Activated CD8-positive, alpha-beta T cell treated with anti-CD3 and anti-CD28 coated beads, Interleukin-2, amount 10 ng/mL, durations not matched to agents 7 days and 5 days (primary cell): ENCODE results near the gene FBXL16. TPM values are rescaled to one million over a fixed set of nuclear protein-coding genes. Genes with fewer than 3 reads are reported as not detected.

ENCODE experiments used
- ATAC-seq: fragments of 150-1000 bp; cut with Tn5 transposase; one replicate; pipeline ENCODE4 v1.10.0; 2021; ENCODE audit warnings: moderate library complexity
- CTCF ChIA-PET: fragments of 350-600 bp; sonication (Branson Sonifier 250); formaldehyde crosslinking; loops from one replicate; lab custom pipeline; 2021; ENCODE audit warnings: antibody characterized with exemption; lab: Charles Lee
- POLR2A ChIA-PET: fragments of 350-600 bp; sonication (Branson Sonifier 250); formaldehyde crosslinking; loops from one replicate; lab custom pipeline; 2021; ENCODE audit warnings: antibody characterized with exemption; lab: Charles Lee
- DNase-seq: peaks from one replicate; pipeline ENCODE4 v3.0.0-alpha.2; 2020
- H3K27ac Mint-ChIP-seq: one replicate; pipeline ENCODE4 v1.8.0; 2021; ENCODE audit warnings: mild to moderate bottlenecking, mixed read lengths
- H3K27me3 Mint-ChIP-seq: one replicate; pipeline ENCODE4 v1.8.0; 2021; ENCODE audit warnings: low read depth, mixed read lengths
- H3K36me3 Mint-ChIP-seq: one replicate; pipeline ENCODE4 v1.8.0; 2021; ENCODE audit warnings: low read depth, mixed read lengths
- H3K4me1 Mint-ChIP-seq: one replicate; pipeline ENCODE4 v1.8.0; 2021; ENCODE audit warnings: low read depth, mixed read lengths
- H3K4me3 Mint-ChIP-seq: one replicate; pipeline ENCODE4 v1.8.0; 2021; ENCODE audit warnings: mild to moderate bottlenecking, mixed read lengths
- H3K9me3 Mint-ChIP-seq: one replicate; pipeline ENCODE4 v1.8.0; 2022; ENCODE audit warnings: mixed read lengths; ENCODE audit not compliant: insufficient read depth
- total RNA-seq, 2 experiments: library from RNA; stranded (reverse); gene quantifications; one replicate each; pipeline ENCODE4 v1.2.3, GENCODE V29; 2021

FBXL16 gene
- total RNA-seq, 2 experiments from 2014 or later = 5.9 to 7.3 TPM

DNA sequence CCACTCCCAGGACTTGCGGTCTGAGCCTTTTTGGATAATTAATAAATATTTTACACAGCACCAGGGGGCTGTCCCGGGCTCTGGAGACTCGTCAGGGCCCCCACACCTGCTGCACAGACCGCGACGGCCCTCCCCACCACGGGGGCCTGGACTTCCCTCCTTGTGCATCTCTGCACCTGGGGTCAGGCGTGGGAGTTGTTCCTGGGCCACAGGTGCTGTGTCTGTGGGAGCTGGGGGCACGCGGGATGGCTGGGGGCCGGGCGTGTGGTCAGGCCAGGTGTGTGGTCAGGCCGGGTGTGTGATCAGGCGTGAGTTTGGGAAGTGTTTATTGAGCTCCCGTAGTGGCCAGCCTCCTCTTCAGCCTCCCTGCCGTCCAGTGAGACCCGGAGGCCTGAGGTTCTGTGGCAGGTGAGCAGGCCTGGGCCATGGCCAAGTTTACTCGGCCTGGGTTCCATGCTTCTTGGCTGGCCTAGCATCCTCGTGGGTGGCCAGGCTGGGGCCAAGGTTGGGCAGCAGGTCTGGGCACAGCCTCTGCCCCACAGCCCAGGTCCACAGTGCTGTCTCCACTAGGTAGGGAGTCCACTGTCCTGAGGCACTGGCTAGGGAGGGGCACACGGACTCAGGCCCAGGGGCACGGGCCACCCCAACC, 27.3 kb downstream of the FBXL16 start:
- peaks cover 36% of the 10 kb centered on the region for H3K4me1 Mint-ChIP-seq
- no peak overlapping the region for H3K27ac Mint-ChIP-seq
- no peak for ATAC-seq
- no peak for DNase-seq
- ChIA-PET CTCF (interaction anchor here (1.0 to 2.6 kb wide), 2 partner anchors 10 to 41 kb away, joined by 3 to 10 read pairs; partner anchors contain the start of gene RHOT2), POLR2A (interaction anchor here (0.5 to 1.3 kb wide), 3 partner anchors 12 to 79 kb away, joined by 3 read pairs; partner anchors contain the start of genes METTL26 and WDR24)
- H3K9me3 Mint-ChIP-seq = no peaks in the 10 kb centered on the region
- H3K27me3 Mint-ChIP-seq = peaks cover 6% of the 10 kb centered on the region
- H3K36me3 Mint-ChIP-seq = peaks cover 22% of the 10 kb centered on the region
- H3K4me3 Mint-ChIP-seq = peak overlapping the region; percentile 73

DNA sequence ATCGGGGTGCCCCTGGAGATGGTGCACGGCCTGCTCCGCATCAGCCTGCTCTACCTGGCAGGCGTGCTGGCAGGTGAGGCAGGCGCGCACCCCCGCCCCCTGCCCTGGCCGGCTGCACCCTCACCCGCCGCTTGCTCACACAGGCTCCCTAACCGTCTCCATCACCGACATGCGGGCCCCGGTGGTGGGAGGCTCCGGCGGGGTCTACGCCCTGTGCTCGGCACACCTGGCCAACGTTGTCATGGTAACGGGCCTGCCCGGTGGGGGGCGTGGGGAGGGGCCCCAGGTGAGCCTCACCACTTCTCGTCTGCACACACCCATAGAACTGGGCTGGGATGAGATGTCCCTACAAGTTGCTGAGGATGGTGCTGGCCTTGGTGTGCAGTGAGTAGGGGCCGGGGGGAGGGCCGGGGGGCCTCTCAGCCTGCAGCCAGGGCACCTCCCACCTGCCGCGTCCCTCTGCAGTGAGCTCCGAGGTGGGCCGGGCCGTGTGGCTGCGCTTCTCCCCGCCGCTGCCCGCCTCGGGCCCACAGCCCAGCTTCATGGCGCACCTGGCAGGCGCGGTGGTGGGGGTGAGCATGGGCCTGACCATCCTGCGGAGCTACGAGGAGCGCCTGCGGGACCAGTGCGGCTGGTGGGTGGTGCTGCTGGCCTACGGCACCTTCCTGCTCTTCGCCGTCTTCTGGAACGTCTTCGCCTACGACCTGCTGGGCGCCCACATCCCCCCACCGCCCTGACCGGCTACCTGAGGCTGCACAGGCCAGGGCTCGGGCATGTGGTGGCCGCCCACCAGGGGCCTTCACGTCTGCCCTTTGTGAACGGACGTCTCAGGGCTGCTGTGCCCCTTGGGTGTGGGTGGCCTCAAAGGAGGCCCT, 28.0 kb downstream of the FBXL16 start:
- DNase-seq (no peak), ATAC-seq (no peak)
- ChIA-PET CTCF (no interaction called here), POLR2A (interaction anchor here (0.6 kb wide), 1 partner anchor 109 kb away, joined by 4 read pairs; no protein-coding TSS in a partner anchor)
- H3K27ac Mint-ChIP-seq = no peak overlapping the region
- H3K4me1 Mint-ChIP-seq = peaks cover 30% of the 10 kb centered on the region
- peaks cover 6% of the 10 kb centered on the region for H3K27me3 Mint-ChIP-seq
- peaks cover 21% of the 10 kb centered on the region for H3K36me3 Mint-ChIP-seq
- H3K9me3 Mint-ChIP-seq = no peaks in the 10 kb centered on the region
- H3K4me3 Mint-ChIP-seq = no peak overlapping the region

DNA sequence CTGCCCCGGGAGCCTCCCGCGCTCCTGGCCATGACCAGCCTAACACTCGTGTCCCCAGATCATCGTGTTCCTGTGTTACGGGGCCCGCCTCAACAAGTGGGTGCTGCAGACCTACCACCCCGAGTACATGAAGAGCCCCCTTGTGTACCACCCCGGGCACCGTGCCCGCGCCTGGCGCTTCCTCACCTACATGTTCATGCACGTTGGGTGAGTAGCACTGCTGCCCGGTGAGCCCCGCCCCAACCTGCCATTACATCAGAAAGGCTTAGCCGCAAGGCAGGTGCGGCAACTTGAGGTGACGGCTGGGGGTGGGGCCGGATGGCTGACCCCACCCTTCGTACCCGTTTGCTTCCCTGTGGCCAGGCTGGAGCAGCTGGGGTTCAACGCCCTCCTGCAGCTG, 28.7 kb downstream of the FBXL16 start:
- no peak overlapping the region for H3K4me3 Mint-ChIP-seq
- ChIA-PET POLR2A (interaction anchor here (0.6 kb wide), 1 partner anchor 108 kb away, joined by 4 read pairs; no protein-coding TSS in a partner anchor), CTCF (no interaction called here)
- no peaks in the 10 kb centered on the region for H3K9me3 Mint-ChIP-seq
- H3K27me3 Mint-ChIP-seq = peaks cover 6% of the 10 kb centered on the region
- DNase-seq = no peak
- no peak for ATAC-seq
- H3K36me3 Mint-ChIP-seq = peaks cover 15% of the 10 kb centered on the region
- H3K27ac Mint-ChIP-seq = no peak overlapping the region
- peaks cover 24% of the 10 kb centered on the region for H3K4me1 Mint-ChIP-seq

DNA sequence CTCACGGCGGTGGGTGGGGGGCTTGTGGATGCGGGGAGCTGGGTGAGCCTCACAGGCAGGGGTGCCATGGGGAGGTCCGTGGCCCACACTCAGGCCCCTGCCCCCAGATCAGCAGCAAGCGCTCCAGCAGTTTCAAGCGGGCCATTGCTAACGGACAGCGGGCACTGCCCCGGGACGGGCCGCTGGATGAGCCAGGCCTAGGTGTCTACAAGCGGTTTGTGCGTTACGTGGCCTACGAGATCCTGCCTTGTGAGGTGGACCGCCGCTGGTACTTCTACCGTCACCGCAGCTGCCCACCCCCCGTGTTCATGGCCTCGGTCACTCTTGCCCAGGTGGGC, 29.1 kb downstream of the FBXL16 start:
- ChIA-PET CTCF (no interaction called here), POLR2A (interaction anchor here (1.4 kb wide), 1 partner anchor 13 kb away, joined by 7 read pairs; the partner anchor contains the start of gene WDR24)
- ATAC-seq (no peak), DNase-seq (no peak)
- H3K27ac Mint-ChIP-seq = no peak overlapping the region
- peaks cover 6% of the 10 kb centered on the region for H3K27me3 Mint-ChIP-seq
- no peaks in the 10 kb centered on the region for H3K9me3 Mint-ChIP-seq
- H3K36me3 Mint-ChIP-seq = peaks cover 11% of the 10 kb centered on the region
- no peak overlapping the region for H3K4me3 Mint-ChIP-seq
- peaks cover 20% of the 10 kb centered on the region for H3K4me1 Mint-ChIP-seq

DNA sequence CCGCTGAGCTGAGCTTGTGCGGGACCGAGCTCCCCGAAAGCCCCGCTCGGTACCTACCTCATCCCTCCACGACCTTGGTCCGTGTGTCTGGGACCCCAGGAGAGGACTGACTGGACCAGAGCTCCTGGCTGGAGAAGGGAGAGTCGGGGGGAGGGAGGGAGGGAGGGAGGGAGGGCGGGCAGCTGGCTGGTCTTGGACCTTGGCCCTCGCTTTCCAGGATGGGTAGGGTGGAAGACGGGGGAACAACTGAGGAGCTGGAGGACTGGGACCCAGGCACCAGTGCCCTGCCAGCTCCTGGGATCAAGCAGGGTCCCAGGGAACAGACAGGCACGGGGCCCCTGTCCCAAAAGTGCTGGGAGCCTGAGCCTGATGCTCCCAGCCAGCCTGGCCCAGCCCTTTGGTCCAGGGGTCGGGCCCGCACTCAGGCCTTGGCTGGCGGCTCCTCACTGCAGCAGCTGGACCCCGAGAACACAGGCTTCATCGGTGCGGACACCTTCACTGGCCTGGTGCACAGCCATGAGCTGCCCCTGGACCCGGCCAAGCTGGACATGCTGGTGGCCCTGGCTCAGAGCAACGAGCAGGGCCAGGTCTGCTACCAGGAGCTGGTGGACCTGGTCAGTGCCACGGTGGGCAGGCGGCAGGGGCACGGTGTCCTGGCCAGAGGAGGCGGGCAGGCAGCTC, 29.6 kb downstream of the FBXL16 start:
- Mint-ChIP-seq H3K4me3 (no peak overlapping the region), H3K4me1 (peaks cover 15% of the 10 kb centered on the region), H3K36me3 (peaks cover 9% of the 10 kb centered on the region), H3K27me3 (peaks cover 6% of the 10 kb centered on the region), H3K27ac (no peak overlapping the region), H3K9me3 (no peaks in the 10 kb centered on the region)
- ATAC-seq = no peak
- CTCF ChIA-PET = no interaction called here
- DNase-seq = no peak
- POLR2A ChIA-PET = interaction anchor here (1.1 to 1.4 kb wide), 2 partner anchors 9 to 14 kb away, joined by 4 to 7 read pairs; partner anchors contain the start of gene WDR24

DNA sequence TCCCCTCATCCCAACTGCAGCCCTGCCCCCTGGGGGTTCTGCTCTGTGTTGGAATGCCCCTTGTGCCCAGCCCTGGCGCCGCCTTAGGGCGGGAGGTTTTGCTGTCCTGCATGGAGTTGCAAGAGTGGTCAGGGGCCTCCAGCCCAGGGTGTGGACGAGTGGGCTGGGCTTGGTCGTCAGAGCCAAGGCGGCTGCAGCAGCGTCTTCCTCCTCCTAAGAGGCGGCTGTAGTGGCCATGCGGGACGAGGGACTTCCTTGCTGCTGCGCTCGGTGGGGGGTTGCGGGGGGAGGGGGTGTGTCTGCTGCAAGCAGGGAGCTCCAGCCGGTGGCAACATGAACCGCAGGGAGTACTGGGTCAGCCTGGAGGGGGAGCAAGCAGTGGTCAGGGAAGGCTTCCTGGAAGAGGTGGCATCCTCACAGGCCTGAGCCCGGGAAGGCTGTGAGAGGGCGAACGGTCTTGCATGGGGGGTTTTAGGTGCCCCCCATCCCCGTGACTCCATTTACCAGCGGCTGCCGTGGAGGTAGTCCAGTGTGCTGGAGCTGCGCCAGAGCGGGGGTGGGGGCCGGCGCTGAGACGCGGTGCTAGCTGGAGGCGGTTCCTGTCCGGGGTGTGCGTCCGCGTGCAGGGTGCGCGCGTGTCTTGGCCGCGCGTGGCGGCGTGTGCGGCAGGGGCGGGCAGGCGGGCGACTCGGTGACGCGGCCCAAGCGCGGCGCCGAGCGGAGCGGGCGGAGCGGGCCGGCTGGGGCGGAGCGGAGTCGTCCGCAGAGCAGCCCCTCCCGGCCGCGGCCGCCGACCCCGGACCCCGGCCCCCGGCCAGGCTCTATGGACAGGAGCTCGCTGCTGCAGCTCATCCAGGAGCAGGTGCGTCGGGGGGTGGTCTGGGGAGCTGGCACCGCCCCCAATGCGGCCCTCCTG, 30.4 kb downstream of the FBXL16 start, which contains the start of gene RHBDL1:
RHBDL1 (plus strand) TSS at position 704 of the 916 bp plus-strand sequence; CDS start at position 824, 120 bp downstream.
- no peak within 1 kb of the TSS for H3K4me3 Mint-ChIP-seq
- H3K9me3 Mint-ChIP-seq = no peaks in the 10 kb centered on the region
- ChIA-PET POLR2A (interaction anchor here (1.1 to 1.4 kb wide), 2 partner anchors 8 to 15 kb away, joined by 4 to 7 read pairs; partner anchors contain the start of gene WDR24), CTCF (no interaction called here)
- peaks cover 10% of the 10 kb centered on the region for H3K36me3 Mint-ChIP-seq
- H3K27me3 Mint-ChIP-seq = peaks cover 6% of the 10 kb centered on the region
- no peak within 1 kb of the TSS for H3K27ac Mint-ChIP-seq
- ATAC-seq = no peak
- no peak for DNase-seq
- H3K4me1 Mint-ChIP-seq = peaks cover 13% of the 10 kb centered on the region

DNA sequence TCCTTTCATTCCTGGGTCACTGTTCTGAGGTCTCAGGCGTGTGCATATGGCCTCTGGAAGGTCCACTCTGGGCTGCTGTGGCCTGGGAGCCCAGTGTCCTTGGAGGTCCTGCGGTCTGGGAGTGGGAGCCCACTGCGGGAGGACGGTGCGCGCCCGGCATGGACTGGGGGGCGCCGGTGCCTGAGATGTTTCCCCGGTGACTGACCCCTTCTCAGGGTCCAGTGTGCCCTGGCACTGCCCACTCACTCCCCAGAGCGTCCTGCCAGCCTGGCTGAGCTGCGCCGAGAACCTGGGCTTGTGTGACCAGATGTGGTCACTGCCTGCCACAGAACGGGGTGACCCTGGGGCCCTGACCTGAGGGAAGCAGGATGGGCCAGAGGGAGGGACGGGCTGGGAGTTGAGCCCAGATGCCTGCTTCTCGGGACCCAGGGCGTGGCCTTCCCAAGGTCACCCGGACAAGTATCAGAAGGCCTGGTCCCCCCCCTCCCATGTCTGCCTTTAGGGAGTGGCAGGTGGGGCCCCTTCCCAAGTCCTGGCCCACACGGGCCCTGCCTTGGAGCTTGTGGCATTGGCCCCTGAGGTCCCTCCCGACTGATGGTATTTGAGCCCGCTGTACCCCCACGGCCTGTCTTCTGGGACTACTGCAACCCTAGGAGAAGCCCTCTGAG, 31.3 kb downstream of the FBXL16 start:
- CTCF ChIA-PET = no interaction called here
- no peak overlapping the region for H3K4me3 Mint-ChIP-seq
- no peaks in the 10 kb centered on the region for H3K9me3 Mint-ChIP-seq
- ATAC-seq (no peak), DNase-seq (no peak)
- H3K4me1 Mint-ChIP-seq = peaks cover 16% of the 10 kb centered on the region
- no peak overlapping the region for H3K27ac Mint-ChIP-seq
- H3K27me3 Mint-ChIP-seq = peaks cover 6% of the 10 kb centered on the region
- POLR2A ChIA-PET = no interaction called here
- H3K36me3 Mint-ChIP-seq = peaks cover 14% of the 10 kb centered on the region

DNA sequence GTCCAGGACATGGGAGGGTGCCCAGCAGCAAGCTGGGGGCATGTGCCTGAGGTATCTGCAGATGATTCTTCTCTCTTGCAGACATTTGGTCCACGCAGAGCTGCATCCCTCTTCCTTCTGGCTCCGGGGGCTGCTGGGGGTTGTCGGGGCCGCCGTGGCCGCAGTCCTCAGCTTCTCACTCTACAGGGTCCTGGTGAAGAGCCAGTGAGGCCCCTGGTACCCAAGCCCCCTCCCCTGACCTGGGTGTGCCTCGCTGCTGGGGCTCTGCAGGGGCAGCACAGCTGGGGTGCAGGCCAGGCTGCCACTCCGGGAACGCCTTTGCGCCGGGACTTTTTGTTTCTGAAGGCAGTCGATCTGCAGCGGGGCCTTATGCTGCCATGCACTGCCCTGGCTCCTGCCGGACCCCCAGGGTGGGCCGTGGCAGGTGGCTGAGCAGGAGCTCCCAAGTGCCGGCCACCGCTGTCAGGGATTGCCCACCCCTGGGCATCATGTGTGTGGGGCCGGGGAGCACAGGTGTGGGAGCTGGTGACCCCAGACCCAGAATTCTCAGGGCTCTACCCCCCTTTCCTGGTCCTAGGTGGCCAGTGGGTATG, 32.1 kb downstream of the FBXL16 start:
- peaks cover 14% of the 10 kb centered on the region for H3K36me3 Mint-ChIP-seq
- CTCF ChIA-PET = no interaction called here
- DNase-seq (no peak), ATAC-seq (no peak)
- H3K27me3 Mint-ChIP-seq = peaks cover 6% of the 10 kb centered on the region
- H3K4me3 Mint-ChIP-seq = no peak overlapping the region
- H3K4me1 Mint-ChIP-seq = peaks cover 14% of the 10 kb centered on the region
- no peak overlapping the region for H3K27ac Mint-ChIP-seq
- no peaks in the 10 kb centered on the region for H3K9me3 Mint-ChIP-seq
- POLR2A ChIA-PET = no interaction called here

DNA sequence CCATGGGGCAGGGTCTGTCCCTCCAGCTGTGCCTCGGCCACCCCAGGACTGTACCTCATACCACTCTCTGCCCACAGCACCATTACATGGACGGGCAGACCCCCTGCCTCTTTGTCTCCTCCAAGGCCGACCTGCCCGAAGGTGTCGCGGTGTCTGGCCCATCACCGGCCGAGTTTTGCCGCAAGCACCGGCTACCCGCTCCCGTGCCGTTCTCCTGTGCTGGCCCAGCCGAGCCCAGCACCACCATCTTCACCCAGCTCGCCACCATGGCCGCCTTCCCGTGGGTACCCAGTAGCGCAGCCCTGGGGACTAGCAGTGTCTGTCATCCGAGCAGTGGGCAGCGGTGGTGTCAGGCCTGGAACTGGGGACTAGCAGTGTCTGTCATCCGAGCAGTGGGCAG, 32.8 kb downstream of the FBXL16 start:
- ChIA-PET POLR2A (no interaction called here), CTCF (no interaction called here)
- no peak overlapping the region for H3K4me3 Mint-ChIP-seq
- ATAC-seq (no peak), DNase-seq (no peak)
- no peak overlapping the region for H3K27ac Mint-ChIP-seq
- H3K9me3 Mint-ChIP-seq = no peaks in the 10 kb centered on the region
- peaks cover 6% of the 10 kb centered on the region for H3K27me3 Mint-ChIP-seq
- peaks cover 14% of the 10 kb centered on the region for H3K4me1 Mint-ChIP-seq
- H3K36me3 Mint-ChIP-seq = peaks cover 14% of the 10 kb centered on the region

DNA sequence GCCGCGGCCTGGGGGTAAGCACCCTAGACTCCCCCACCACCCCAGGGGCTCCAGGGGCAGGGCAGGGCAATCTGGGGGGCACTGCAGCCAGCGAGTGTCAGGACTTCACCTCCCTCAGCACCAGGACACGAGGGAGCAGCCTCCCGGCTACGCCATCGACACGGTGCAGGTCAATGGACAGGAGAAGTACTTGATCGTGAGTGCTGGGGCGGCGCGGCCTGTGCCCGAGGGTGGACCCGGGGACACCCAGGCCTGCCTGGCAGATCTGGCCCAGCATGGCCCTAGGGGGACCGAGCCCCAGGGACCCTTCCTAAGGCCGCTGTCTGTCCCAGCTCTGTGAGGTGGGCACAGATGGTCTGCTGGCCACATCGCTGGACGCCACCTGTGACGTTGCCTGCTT, 33.2 kb downstream of the FBXL16 start:
- no peak for DNase-seq
- Mint-ChIP-seq H3K36me3 (peaks cover 14% of the 10 kb centered on the region), H3K27ac (no peak overlapping the region), H3K4me3 (no peak overlapping the region), H3K4me1 (peaks cover 18% of the 10 kb centered on the region), H3K9me3 (no peaks in the 10 kb centered on the region), H3K27me3 (peaks cover 6% of the 10 kb centered on the region)
- ATAC-seq = no peak
- POLR2A ChIA-PET = no interaction called here
- CTCF ChIA-PET = no interaction called here
